B cell (primary cell): ENCODE measurements around the gene COA6.

Experiments
- EZH2 ChIP-seq: IDR thresholded peaks from 2 replicates; pipeline ENCODE4 v1.6.1; 2012; ENCODE audit warnings: borderline replicate concordance, low read depth, mild to moderate bottlenecking, moderate library complexity, low read length; ENCODE audit not compliant: insufficient read depth, poor library complexity, severe bottlenecking
- TF ChIP-seq, protein P1 (sequence below): fragments of 200-600 bp; IDR thresholded peaks from one replicate; pipeline ENCODE4 v1.8.0; 2022; ENCODE audit warnings: antibody characterized with exemption, mild to moderate bottlenecking

DNA sequence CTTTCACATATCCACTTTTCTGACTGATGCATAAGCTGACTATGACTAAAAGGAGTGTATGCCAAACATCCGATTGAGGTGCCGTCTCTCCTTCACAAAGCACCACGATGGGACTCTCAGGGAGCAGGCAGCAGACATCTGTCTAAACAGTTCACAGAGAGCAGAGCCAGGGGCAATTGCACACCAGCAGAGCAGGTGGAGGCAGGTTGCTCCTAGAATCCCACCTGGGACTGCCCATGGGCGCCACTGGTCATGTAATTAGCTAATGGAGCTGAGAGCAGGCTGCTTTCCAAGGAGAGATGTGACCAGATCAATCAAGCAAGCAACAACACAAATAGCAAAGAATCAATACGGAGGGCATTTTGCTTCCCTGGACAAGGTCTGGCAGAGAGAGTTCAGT lies 30.5 kb upstream of the COA6 start:
- TF ChIP-seq, protein P1, sequence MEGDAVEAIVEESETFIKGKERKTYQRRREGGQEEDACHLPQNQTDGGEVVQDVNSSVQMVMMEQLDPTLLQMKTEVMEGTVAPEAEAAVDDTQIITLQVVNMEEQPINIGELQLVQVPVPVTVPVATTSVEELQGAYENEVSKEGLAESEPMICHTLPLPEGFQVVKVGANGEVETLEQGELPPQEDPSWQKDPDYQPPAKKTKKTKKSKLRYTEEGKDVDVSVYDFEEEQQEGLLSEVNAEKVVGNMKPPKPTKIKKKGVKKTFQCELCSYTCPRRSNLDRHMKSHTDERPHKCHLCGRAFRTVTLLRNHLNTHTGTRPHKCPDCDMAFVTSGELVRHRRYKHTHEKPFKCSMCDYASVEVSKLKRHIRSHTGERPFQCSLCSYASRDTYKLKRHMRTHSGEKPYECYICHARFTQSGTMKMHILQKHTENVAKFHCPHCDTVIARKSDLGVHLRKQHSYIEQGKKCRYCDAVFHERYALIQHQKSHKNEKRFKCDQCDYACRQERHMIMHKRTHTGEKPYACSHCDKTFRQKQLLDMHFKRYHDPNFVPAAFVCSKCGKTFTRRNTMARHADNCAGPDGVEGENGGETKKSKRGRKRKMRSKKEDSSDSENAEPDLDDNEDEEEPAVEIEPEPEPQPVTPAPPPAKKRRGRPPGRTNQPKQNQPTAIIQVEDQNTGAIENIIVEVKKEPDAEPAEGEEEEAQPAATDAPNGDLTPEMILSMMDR, result no peak
- no peak for TF ChIP-seq EZH2
